ENCODE data around the gene ASB3.

DNA sequence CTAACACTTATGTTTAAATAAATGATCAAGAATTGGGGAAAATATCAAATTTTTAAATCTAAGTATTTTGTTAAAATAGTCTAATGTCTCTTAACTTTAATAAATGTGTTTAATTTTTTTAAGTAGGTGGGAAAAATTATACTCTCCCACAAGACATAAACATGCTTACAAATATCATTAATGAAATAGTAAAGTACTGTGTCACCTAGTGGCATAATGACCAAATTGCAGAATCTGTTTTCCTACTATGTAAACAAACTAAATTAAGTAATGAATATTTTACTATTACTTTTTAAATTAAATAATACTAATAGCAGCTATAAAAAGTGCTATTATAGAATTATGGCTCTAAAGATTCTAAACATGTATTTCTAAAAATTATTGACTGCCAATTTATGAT, 71.2 kb downstream of the ASB3 start:
- TF ChIP-seq GATA3 (IDR thresholded peaks at IDR 0.05; ENCODE audit: low read depth, low read length) (no peak), GATA2 (IDR thresholded peaks at IDR 0.05; ENCODE audit: low read depth, low read length) (no peak)
